GM23338 (cell line): ENCODE results near the gene TAF10. TPM values are rescaled to one million over a fixed set of nuclear protein-coding genes. Genes with fewer than 3 reads are reported as not detected.

Source experiments
- ATAC-seq: fragments of 200-7000 bp; cut with Tn5 transposase; 3 replicates; pipeline ENCODE4 v1.9.1; 2020
- DNase-seq: peaks from one replicate; pipeline ENCODE4 v3.0.0-alpha.2; 2015; ENCODE audit warnings: low spot score
- H2AFZ ChIP-seq: fragments of 200-600 bp; sonication (generic); 2 replicates; pipeline ENCODE4 v1.8.0; 2016; ENCODE audit warnings: antibody characterized with exemption, mild to moderate bottlenecking, moderate library complexity
- H3F3A ChIP-seq: fragments of 200-600 bp; sonication (generic); replicated peaks from 2 replicates; pipeline ENCODE4 v1.8.0; 2017; ENCODE audit warnings: antibody characterized with exemption, mixed run types, low read depth
- H3K27ac ChIP-seq: fragments of 200-600 bp; sonication (generic); 2 replicates; pipeline ENCODE4 v1.6.1; 2016; ENCODE audit warnings: low read depth
- H3K27me3 ChIP-seq: fragments of 200-600 bp; sonication (generic); 2 replicates; pipeline ENCODE4 v1.8.0; 2016; ENCODE audit warnings: mild to moderate bottlenecking, mixed run types, moderate library complexity; ENCODE audit not compliant: insufficient read depth
- H3K36me3 ChIP-seq: fragments of 200-600 bp; sonication (generic); 2 replicates; pipeline ENCODE4 v1.8.0; 2016; ENCODE audit warnings: mild to moderate bottlenecking; ENCODE audit not compliant: insufficient read depth
- H3K4me1 ChIP-seq: fragments of 200-600 bp; sonication (generic); 2 replicates; pipeline ENCODE4 v1.8.0; 2016; ENCODE audit warnings: mild to moderate bottlenecking, moderate library complexity; ENCODE audit not compliant: insufficient read depth
- H3K4me2 ChIP-seq: fragments of 200-600 bp; sonication (generic); 2 replicates; pipeline ENCODE4 v1.7.1; 2017; ENCODE audit warnings: mixed run types
- H3K4me3 ChIP-seq: fragments of 200-600 bp; sonication (generic); 2 replicates; pipeline ENCODE4 v1.6.1; 2016; ENCODE audit warnings: mixed run types
- H3K79me2 ChIP-seq: fragments of 200-600 bp; sonication (generic); replicated peaks from 2 replicates; pipeline ENCODE4 v1.8.0; 2017; ENCODE audit warnings: mild to moderate bottlenecking; ENCODE audit not compliant: insufficient read depth
- H3K9me2 ChIP-seq: fragments of 200-600 bp; sonication (generic); 2 replicates; pipeline ENCODE4 v1.8.0; 2017; ENCODE audit not compliant: insufficient read depth
- H4K20me1 ChIP-seq: fragments of 200-600 bp; sonication (generic); replicated peaks from 2 replicates; pipeline ENCODE4 v1.8.0; 2017; ENCODE audit warnings: mild to moderate bottlenecking; ENCODE audit not compliant: insufficient read depth
- H3K27ac Mint-ChIP-seq: 2 replicates; pipeline ENCODE4 v1.8.0; 2020; ENCODE audit warnings: inconsistent platforms, mild to moderate bottlenecking, moderate library complexity, mixed read lengths
- H3K27me3 Mint-ChIP-seq: 3 replicates; pipeline ENCODE4 v1.8.0; 2022; ENCODE audit warnings: low read depth, mild to moderate bottlenecking, moderate library complexity, mixed read lengths, inconsistent platforms; ENCODE audit not compliant: insufficient read depth, poor library complexity
- H3K36me3 Mint-ChIP-seq: 3 replicates; pipeline ENCODE4 v1.8.0; 2021; ENCODE audit warnings: low read depth, mild to moderate bottlenecking, inconsistent platforms, moderate library complexity, mixed read lengths
- H3K4me1 Mint-ChIP-seq: 3 replicates; pipeline ENCODE4 v1.8.0; 2020; ENCODE audit warnings: mild to moderate bottlenecking, inconsistent platforms, mixed read lengths
- H3K4me3 Mint-ChIP-seq: 3 replicates; pipeline ENCODE4 v1.8.0; 2021; ENCODE audit warnings: moderate library complexity, mild to moderate bottlenecking, inconsistent platforms, mixed read lengths
- H3K9me3 Mint-ChIP-seq: 3 replicates; pipeline ENCODE4 v1.8.0; 2020; ENCODE audit warnings: moderate library complexity, mild to moderate bottlenecking, inconsistent platforms, mixed read lengths
- JUNB ChIP-seq: IDR thresholded peaks from one replicate; pipeline ENCODE4 v1.6.1; 2016; ENCODE audit warnings: antibody characterized with exemption; ENCODE audit not compliant: unreplicated experiment
- NANOG ChIP-seq: IDR thresholded peaks from 2 replicates; pipeline ENCODE4 v1.6.1; 2016; ENCODE audit warnings: antibody characterized with exemption, borderline replicate concordance
- ZNF114 ChIP-seq: fragments of 250-450 bp; sonication (Bioruptor Pico); IDR thresholded peaks from 2 replicates; pipeline ENCODE4 v1.5.0; 2020; ENCODE audit warnings: mild to moderate bottlenecking, moderate library complexity
- polyA plus RNA-seq: library from polyadenylated mRNA; unstranded; fragments of >200 nt; fragmentation: Nextera tagmentation; extraction: Ambion mirVana; gene quantifications from 2 replicates; pipeline ENCODE4 v1.2.1, GENCODE V29; 2016
- total RNA-seq: library from RNA; depleted of rRNA; stranded (reverse); fragments of >200 nt; shearing (Covaris generic); gene quantifications from 2 replicates; pipeline ENCODE4 v1.2.3, GENCODE V29; 2014
- TF ChIP-seq, protein P1 (sequence below): fragments of 250-450 bp; sonication (Bioruptor Pico); IDR thresholded peaks from 2 replicates; pipeline ENCODE4 v1.5.0; 2020; ENCODE audit warnings: mild to moderate bottlenecking, moderate library complexity
- TF ChIP-seq, protein P2 (sequence below), 2 experiments: fragments of 200-600 bp in 1 of 2; sonication (generic) in 1 of 2; conservative IDR thresholded peaks; 2 replicates each; pipeline versions ENCODE4 v1.5.1 to v1.6.1; 2016 to 2017; ENCODE audit warnings: antibody characterized with exemption in 2 of 2, low read depth in 2 of 2, mild to moderate bottlenecking in 2 of 2, moderate library complexity in 1 of 2
- TF ChIP-seq, protein P3 (sequence below): IDR thresholded peaks from 2 replicates; pipeline ENCODE4 v1.6.1; 2016; ENCODE audit warnings: antibody characterized with exemption
- TF ChIP-seq, protein P4 (sequence below): IDR thresholded peaks from one replicate; pipeline ENCODE4 v1.6.1; 2018; ENCODE audit warnings: antibody characterized with exemption; ENCODE audit not compliant: unreplicated experiment

TAF10 gene
- total and polyA plus RNA-seq, 2 experiments from 2014 or later, result 108 to 253 TPM

DNA sequence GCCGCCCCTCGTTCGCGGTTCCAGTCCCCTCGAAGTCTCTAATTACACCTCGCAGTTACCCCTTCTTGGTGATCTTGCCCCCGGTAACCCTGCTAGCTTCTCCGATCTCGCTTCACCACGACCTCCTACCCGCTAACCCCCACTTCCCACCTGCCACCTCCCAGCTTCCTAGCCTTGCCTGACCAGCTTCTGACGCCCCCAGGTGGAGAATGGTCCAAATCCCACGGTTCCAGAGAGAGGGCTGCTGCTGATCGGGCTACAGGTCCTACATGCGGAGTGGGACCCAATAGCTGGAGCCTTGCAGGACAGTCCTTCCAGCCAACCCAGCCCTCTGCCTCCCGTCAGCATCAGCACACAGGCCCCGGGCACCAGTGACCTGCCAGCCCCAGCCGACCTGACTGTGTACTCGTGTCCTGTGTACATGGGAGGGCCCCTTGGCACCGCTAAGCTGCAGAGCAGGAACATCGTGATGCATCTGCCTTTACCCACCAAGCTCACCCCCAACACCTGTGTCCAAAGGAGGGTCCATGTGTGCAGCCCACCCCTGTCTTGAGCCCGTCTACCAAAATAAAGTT, 40.5 kb downstream of the TAF10 start:
- H3K4me3 Mint-ChIP-seq, result no peak overlapping the region
- peak overlapping the region; percentile 49 for H3K4me3 ChIP-seq
- DNase-seq (peak; percentile 65), ATAC-seq (peak; percentile 69)
- no peaks in the 10 kb centered on the region for H3F3A ChIP-seq
- H3K9me2 ChIP-seq, result no peaks in the 10 kb centered on the region
- peaks cover 10% of the 10 kb centered on the region for H3K4me1 Mint-ChIP-seq
- H3K36me3 Mint-ChIP-seq, result no peaks in the 10 kb centered on the region
- H3K27ac ChIP-seq, result no peak overlapping the region
- TF ChIP-seq, protein P1, sequence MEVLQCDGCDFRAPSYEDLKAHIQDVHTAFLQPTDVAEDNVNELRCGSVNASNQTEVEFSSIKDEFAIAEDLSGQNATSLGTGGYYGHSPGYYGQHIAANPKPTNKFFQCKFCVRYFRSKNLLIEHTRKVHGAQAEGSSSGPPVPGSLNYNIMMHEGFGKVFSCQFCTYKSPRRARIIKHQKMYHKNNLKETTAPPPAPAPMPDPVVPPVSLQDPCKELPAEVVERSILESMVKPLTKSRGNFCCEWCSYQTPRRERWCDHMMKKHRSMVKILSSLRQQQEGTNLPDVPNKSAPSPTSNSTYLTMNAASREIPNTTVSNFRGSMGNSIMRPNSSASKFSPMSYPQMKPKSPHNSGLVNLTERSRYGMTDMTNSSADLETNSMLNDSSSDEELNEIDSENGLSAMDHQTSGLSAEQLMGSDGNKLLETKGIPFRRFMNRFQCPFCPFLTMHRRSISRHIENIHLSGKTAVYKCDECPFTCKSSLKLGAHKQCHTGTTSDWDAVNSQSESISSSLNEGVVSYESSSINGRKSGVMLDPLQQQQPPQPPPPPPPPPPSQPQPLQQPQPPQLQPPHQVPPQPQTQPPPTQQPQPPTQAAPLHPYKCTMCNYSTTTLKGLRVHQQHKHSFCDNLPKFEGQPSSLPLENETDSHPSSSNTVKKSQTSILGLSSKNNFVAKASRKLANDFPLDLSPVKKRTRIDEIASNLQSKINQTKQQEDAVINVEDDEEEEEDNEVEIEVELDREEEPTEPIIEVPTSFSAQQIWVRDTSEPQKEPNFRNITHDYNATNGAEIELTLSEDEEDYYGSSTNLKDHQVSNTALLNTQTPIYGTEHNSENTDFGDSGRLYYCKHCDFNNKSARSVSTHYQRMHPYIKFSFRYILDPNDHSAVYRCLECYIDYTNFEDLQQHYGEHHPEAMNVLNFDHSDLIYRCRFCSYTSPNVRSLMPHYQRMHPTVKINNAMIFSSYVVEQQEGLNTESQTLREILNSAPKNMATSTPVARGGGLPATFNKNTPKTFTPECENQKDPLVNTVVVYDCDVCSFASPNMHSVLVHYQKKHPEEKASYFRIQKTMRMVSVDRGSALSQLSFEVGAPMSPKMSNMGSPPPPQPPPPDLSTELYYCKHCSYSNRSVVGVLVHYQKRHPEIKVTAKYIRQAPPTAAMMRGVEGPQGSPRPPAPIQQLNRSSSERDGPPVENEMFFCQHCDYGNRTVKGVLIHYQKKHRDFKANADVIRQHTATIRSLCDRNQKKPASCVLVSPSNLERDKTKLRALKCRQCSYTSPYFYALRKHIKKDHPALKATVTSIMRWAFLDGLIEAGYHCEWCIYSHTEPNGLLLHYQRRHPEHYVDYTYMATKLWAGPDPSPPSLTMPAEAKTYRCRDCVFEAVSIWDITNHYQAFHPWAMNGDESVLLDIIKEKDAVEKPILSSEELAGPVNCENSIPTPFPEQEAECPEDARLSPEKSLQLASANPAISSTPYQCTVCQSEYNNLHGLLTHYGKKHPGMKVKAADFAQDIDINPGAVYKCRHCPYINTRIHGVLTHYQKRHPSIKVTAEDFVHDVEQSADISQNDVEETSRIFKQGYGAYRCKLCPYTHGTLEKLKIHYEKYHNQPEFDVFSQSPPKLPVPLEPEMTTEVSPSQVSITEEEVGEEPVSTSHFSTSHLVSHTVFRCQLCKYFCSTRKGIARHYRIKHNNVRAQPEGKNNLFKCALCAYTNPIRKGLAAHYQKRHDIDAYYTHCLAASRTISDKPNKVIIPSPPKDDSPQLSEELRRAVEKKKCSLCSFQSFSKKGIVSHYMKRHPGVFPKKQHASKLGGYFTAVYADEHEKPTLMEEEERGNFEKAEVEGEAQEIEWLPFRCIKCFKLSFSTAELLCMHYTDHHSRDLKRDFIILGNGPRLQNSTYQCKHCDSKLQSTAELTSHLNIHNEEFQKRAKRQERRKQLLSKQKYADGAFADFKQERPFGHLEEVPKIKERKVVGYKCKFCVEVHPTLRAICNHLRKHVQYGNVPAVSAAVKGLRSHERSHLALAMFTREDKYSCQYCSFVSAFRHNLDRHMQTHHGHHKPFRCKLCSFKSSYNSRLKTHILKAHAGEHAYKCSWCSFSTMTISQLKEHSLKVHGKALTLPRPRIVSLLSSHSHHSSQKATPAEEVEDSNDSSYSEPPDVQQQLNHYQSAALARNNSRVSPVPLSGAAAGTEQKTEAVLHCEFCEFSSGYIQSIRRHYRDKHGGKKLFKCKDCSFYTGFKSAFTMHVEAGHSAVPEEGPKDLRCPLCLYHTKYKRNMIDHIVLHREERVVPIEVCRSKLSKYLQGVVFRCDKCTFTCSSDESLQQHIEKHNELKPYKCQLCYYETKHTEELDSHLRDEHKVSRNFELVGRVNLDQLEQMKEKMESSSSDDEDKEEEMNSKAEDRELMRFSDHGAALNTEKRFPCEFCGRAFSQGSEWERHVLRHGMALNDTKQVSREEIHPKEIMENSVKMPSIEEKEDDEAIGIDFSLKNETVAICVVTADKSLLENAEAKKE (CRISPR knock-in tag), result no peak
- no peak for TF ChIP-seq NANOG
- TF ChIP-seq JUNB, result no peak
- TF ChIP-seq ZNF114, result no peak
- TF ChIP-seq, protein P2, sequence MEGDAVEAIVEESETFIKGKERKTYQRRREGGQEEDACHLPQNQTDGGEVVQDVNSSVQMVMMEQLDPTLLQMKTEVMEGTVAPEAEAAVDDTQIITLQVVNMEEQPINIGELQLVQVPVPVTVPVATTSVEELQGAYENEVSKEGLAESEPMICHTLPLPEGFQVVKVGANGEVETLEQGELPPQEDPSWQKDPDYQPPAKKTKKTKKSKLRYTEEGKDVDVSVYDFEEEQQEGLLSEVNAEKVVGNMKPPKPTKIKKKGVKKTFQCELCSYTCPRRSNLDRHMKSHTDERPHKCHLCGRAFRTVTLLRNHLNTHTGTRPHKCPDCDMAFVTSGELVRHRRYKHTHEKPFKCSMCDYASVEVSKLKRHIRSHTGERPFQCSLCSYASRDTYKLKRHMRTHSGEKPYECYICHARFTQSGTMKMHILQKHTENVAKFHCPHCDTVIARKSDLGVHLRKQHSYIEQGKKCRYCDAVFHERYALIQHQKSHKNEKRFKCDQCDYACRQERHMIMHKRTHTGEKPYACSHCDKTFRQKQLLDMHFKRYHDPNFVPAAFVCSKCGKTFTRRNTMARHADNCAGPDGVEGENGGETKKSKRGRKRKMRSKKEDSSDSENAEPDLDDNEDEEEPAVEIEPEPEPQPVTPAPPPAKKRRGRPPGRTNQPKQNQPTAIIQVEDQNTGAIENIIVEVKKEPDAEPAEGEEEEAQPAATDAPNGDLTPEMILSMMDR (conservative IDR thresholded peaks at IDR 0.05; ENCODE audit: low read depth in 2 of 2), result peak; percentile 35 to 70
- TF ChIP-seq, protein P3, sequence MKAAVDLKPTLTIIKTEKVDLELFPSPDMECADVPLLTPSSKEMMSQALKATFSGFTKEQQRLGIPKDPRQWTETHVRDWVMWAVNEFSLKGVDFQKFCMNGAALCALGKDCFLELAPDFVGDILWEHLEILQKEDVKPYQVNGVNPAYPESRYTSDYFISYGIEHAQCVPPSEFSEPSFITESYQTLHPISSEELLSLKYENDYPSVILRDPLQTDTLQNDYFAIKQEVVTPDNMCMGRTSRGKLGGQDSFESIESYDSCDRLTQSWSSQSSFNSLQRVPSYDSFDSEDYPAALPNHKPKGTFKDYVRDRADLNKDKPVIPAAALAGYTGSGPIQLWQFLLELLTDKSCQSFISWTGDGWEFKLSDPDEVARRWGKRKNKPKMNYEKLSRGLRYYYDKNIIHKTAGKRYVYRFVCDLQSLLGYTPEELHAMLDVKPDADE, result no peak
- TF ChIP-seq, protein P4, sequence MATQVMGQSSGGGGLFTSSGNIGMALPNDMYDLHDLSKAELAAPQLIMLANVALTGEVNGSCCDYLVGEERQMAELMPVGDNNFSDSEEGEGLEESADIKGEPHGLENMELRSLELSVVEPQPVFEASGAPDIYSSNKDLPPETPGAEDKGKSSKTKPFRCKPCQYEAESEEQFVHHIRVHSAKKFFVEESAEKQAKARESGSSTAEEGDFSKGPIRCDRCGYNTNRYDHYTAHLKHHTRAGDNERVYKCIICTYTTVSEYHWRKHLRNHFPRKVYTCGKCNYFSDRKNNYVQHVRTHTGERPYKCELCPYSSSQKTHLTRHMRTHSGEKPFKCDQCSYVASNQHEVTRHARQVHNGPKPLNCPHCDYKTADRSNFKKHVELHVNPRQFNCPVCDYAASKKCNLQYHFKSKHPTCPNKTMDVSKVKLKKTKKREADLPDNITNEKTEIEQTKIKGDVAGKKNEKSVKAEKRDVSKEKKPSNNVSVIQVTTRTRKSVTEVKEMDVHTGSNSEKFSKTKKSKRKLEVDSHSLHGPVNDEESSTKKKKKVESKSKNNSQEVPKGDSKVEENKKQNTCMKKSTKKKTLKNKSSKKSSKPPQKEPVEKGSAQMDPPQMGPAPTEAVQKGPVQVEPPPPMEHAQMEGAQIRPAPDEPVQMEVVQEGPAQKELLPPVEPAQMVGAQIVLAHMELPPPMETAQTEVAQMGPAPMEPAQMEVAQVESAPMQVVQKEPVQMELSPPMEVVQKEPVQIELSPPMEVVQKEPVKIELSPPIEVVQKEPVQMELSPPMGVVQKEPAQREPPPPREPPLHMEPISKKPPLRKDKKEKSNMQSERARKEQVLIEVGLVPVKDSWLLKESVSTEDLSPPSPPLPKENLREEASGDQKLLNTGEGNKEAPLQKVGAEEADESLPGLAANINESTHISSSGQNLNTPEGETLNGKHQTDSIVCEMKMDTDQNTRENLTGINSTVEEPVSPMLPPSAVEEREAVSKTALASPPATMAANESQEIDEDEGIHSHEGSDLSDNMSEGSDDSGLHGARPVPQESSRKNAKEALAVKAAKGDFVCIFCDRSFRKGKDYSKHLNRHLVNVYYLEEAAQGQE, result no peak
- no peak overlapping the region for H3K27ac Mint-ChIP-seq
- H3K4me2 ChIP-seq, result peak overlapping the region; percentile 71; the same call in 1 of the 2 replicates
- H2AFZ ChIP-seq, result peak overlapping the region; percentile 87; the same call in 1 of the 2 replicates
- H3K36me3 ChIP-seq, result no peaks in the 10 kb centered on the region
- H3K4me1 ChIP-seq, result no peaks in the 10 kb centered on the region
- H3K9me3 Mint-ChIP-seq, result no peaks in the 10 kb centered on the region
- H3K79me2 ChIP-seq, result no peaks in the 10 kb centered on the region
- peaks cover 14% of the 10 kb centered on the region for H3K27me3 Mint-ChIP-seq
- no peaks in the 10 kb centered on the region; the same call in 1 of the 2 replicates for H4K20me1 ChIP-seq
- peaks cover 10% of the 10 kb centered on the region; the same call in 1 of the 2 replicates for H3K27me3 ChIP-seq
